Measurements from ENCODE around the gene DUSP2.

- no peak for TF ChIP-seq CTCF (IDR thresholded peaks at IDR 0.05)
- TF ChIP-seq POLR2A (IDR thresholded peaks at IDR 0.05) = no peak
These were observed 41.3 kb upstream of the DUSP2 start for GRCh38 chr2:96186562-96186961.

Data from heart left ventricle (tissue), 13 donors.